GM12878 (cell line): Measurements from ENCODE around the gene ZNF462. TPM values are rescaled to one million over a fixed set of nuclear protein-coding genes. Genes with fewer than 3 reads are reported as not detected.

Source experiments
- ATAC-seq: fragments of 200-7000 bp; cut with Tn5 transposase; 3 replicates; pipeline ENCODE4 v1.9.1; 2020; ENCODE audit warnings: mild to moderate bottlenecking, moderate library complexity
- BruUV-seq: library from RNA; stranded (reverse); fragments of 400-500 nt; replicated peaks from 2 replicates; lab custom pipeline; 2021; lab: Mats Ljungman, UMichigan
- CTCF ChIA-PET: fragments of 300-600 bp; sonication (Branson Sonifier 250); formaldehyde crosslinking; extraction: SDS; loops from one replicate; lab custom pipeline; 2021; ENCODE audit warnings: inconsistent platforms; lab: Yijun Ruan, JAX
- POLR2A ChIA-PET: fragments of 350-600 bp; formaldehyde crosslinking; extraction: SDS; loops from one replicate; lab custom pipeline; 2021; ENCODE audit warnings: inconsistent platforms; lab: Charles Lee
- RAD21 ChIA-PET: fragments of 300-600 bp; sonication (Branson Sonifier 250); formaldehyde crosslinking; loops from one replicate; lab custom pipeline; 2023; ENCODE audit warnings: antibody characterized with exemption; ENCODE audit not compliant: unreplicated experiment; lab: Charles Lee
- SMC1A ChIA-PET: fragments of 300-600 bp; sonication (Branson Sonifier 250); formaldehyde crosslinking; loops from one replicate; lab custom pipeline; 2023; ENCODE audit not compliant: unreplicated experiment, uncharacterized antibody; lab: Charles Lee
- DNase-seq: peaks from one replicate; pipeline ENCODE4 v3.0.0-alpha.2; 2011; ENCODE audit warnings: low read depth, low spot score
- FAIRE-seq: peaks from 3 replicates; lab custom pipeline; 2011; peaks lifted over from hg19 to GRCh38; lab: Jason Lieb, UNC
- H2AFZ ChIP-seq: 2 replicates; pipeline ENCODE4 v1.6.0; 2011; ENCODE audit warnings: low read depth, low read length, control low read depth; ENCODE audit not compliant: control insufficient read depth
- H3K27ac ChIP-seq: 2 replicates; pipeline ENCODE4 v1.5.1; 2011; ENCODE audit warnings: control low read depth; ENCODE audit not compliant: control insufficient read depth, insufficient read depth
- H3K27me3 ChIP-seq, 2 experiments: replicated peaks in 1 of 2; 2 replicates each; pipeline versions ENCODE4 v1.6.0 to v1.6.1; 2011; ENCODE audit warnings: low read length in 1 of 2; ENCODE audit not compliant: control insufficient read depth in 2 of 2, insufficient read depth in 2 of 2
- H3K36me3 ChIP-seq, 2 experiments: 2 replicates each; pipeline ENCODE4 v1.5.1; 2011; ENCODE audit warnings: low read length in 1 of 2; ENCODE audit not compliant: control insufficient read depth in 2 of 2, insufficient read depth in 2 of 2
- H3K4me1 ChIP-seq: 2 replicates; pipeline ENCODE4 v1.6.1; 2011; ENCODE audit warnings: mild to moderate bottlenecking, low read length, moderate library complexity, mixed read lengths; ENCODE audit not compliant: control insufficient read depth, insufficient read depth
- H3K4me2 ChIP-seq: 2 replicates; pipeline ENCODE4 v1.6.0; 2011; ENCODE audit warnings: control low read depth; ENCODE audit not compliant: control insufficient read depth, insufficient read depth
- H3K4me3 ChIP-seq: fragments of 200-600 bp; sonication (generic); 2 replicates; pipeline ENCODE4 v1.5.1; 2016
- H3K79me2 ChIP-seq: 2 replicates; pipeline ENCODE4 v1.6.0; 2011; ENCODE audit warnings: low read length; ENCODE audit not compliant: control insufficient read depth, insufficient read depth
- H3K9ac ChIP-seq: 2 replicates; pipeline ENCODE4 v1.8.0; 2011; ENCODE audit warnings: low read length, control low read depth, mixed read lengths; ENCODE audit not compliant: control insufficient read depth, insufficient read depth
- H3K9me3 ChIP-seq: replicated peaks from 3 replicates; pipeline ENCODE4 v1.5.1; 2011; ENCODE audit warnings: mild to moderate bottlenecking, low read length; ENCODE audit not compliant: control insufficient read depth, insufficient read depth
- H4K20me1 ChIP-seq: 2 replicates; pipeline ENCODE4 v1.6.0; 2011; ENCODE audit not compliant: control insufficient read depth, insufficient read depth
- CREB1 ChIP-seq: IDR thresholded peaks from 2 replicates; pipeline ENCODE4 v1.6.1; 2012; ENCODE audit warnings: low read depth, mild to moderate bottlenecking, inconsistent platforms
- CTCF ChIP-seq, 3 experiments: IDR thresholded peaks in 2 of 3; conservative IDR thresholded peaks in 1 of 3; 2 replicates each; pipeline ENCODE4 v1.5.1; 2011; ENCODE audit warnings: low read depth in 3 of 3, low read length in 3 of 3, mild to moderate bottlenecking in 3 of 3, control low read depth in 2 of 3, moderate library complexity in 2 of 3, inconsistent platforms in 1 of 3, mixed read lengths in 1 of 3; ENCODE audit not compliant: control insufficient read depth in 2 of 3, insufficient read depth in 1 of 3; ENCODE audit errors: extremely low read depth in 1 of 3
- EP300 ChIP-seq, 2 experiments: fragments of 150-350 bp in 1 of 2; IDR thresholded peaks; 2 replicates each; pipeline ENCODE4 v1.6.1; 2011 to 2012; ENCODE audit warnings: low read depth in 2 of 2, low read length in 2 of 2, borderline replicate concordance in 1 of 2, improper control_type of control experiment in 1 of 2, inconsistent platforms in 1 of 2; ENCODE audit not compliant: control insufficient read depth in 1 of 2
- HCFC1 ChIP-seq: fragments of 150-350 bp; IDR thresholded peaks from 2 replicates; pipeline ENCODE4 v1.6.1; 2014; ENCODE audit warnings: low read length
- NR2F1 ChIP-seq: fragments of 450-650 bp; conservative IDR thresholded peaks from 2 replicates; pipeline ENCODE4 v1.6.1; 2017; ENCODE audit warnings: mild to moderate bottlenecking
- PML ChIP-seq: IDR thresholded peaks from 2 replicates; pipeline ENCODE4 v1.6.1; 2012; ENCODE audit warnings: low read length, inconsistent platforms
- RAD21 ChIP-seq: IDR thresholded peaks from 2 replicates; pipeline ENCODE4 v1.6.1; 2011; ENCODE audit warnings: mild to moderate bottlenecking, low read depth, low read length, moderate library complexity; ENCODE audit not compliant: insufficient read depth
- SMC3 ChIP-seq: IDR thresholded peaks from 2 replicates; pipeline ENCODE4 v1.6.1; 2011; ENCODE audit warnings: low read length, improper control_type of control experiment, borderline replicate concordance
- SPI1 ChIP-seq: IDR thresholded peaks from 2 replicates; pipeline ENCODE4 v1.6.1; 2011; ENCODE audit warnings: low read depth, mild to moderate bottlenecking, low read length, moderate library complexity, borderline replicate concordance; ENCODE audit not compliant: insufficient read depth
- WGBS: methylation state at CpG from one replicate; pipeline ENCODE4 v1.1.6; 2016; ENCODE audit warnings: low lambda C conversion rate; ENCODE audit not compliant: insufficient replicate concordance, insufficient coverage; ENCODE audit errors: missing lambda C conversion rate; 5-methylcytosine and 5-hydroxymethylcytosine counted together
- in situ Hi-C: fragments of 300-500 bp; cut with MboI; formaldehyde crosslinking; loops from 9 replicates; pipeline ENCODE4 v1.14.3; 2018; ENCODE audit warnings: mixed read lengths
- intact Hi-C: fragments of 100-400 bp; cut with micrococcal nuclease; formaldehyde crosslinking; loops from one replicate; pipeline ENCODE4 v1.14.2; 2022; ENCODE audit not compliant: unreplicated experiment
- polyA plus RNA-seq, 11 experiments: library from polyadenylated mRNA; depleted of rRNA in 4 of 11; unstranded in 6 of 11; stranded (reverse) in 5 of 11; fragments of >200 nt; fragmentation: Nextera tagmentation in 4 of 11; fragmentation: Illumina TruSeq in 1 of 11; extraction: Ambion mirVana in 4 of 11; extraction: Trizol in 1 of 11; gene quantifications; 1 replicate in 1 of 11; 2 replicates in 10 of 11; pipeline versions ENCODE4 v1.2.1 to v1.2.3, GENCODE V29; 2011 to 2016; ENCODE audit warnings: inconsistent platforms in 2 of 11, missing spikeins in 2 of 11, low read depth in 1 of 11
- total RNA-seq, 4 experiments: library from RNA; depleted of rRNA in 3 of 4; stranded (reverse); fragments of >200 nt in 3 of 4; fragmentation: Illumina TruSeq in 1 of 4; extraction: Trizol in 1 of 4; gene quantifications; 2 replicates each; pipeline versions ENCODE4 v1.2.1 to v1.2.3, GENCODE V29; 2013 to 2021

The ZNF462 gene
- total and polyA plus RNA-seq, 10 of the 15 experiments (the other 5 are each of a cell fraction or from before 2014, with no cell fraction given): 0.27 to 13.7 (median 0.55) TPM

GRCh38 chr9:106976772-106977171 lies 113.8 kb downstream of the ZNF462 start:
- WGBS: 15% methylated on average over 5 of the region's 5 CpGs
- Histone ChIP-seq H3K9ac (no peak overlapping the region), H3K4me2 (no peak overlapping the region), H2AFZ (no peak overlapping the region), H3K4me1 (peaks cover 12% of the 10 kb centered on the region), H3K9me3 (no peaks in the 10 kb centered on the region; the same call in 2 of the 3 replicates), H3K79me2 (no peaks in the 10 kb centered on the region), H3K4me3 (no peak overlapping the region), H3K27me3 (no peaks in the 10 kb centered on the region; a peak in 1 of 4 replicates), H4K20me1 (no peaks in the 10 kb centered on the region), H3K27ac (no peak overlapping the region), H3K36me3 (peaks cover 0 to 4% of the 10 kb centered on the region in 2 experiments; a peak in 2 of 4 replicates)
- no peak for ATAC-seq
- CTCF ChIA-PET: interaction anchor here (0.7 to 2.3 kb wide), 22 partner anchors 8 to 365 kb away, joined by 3 to 13 read pairs (median 4); no protein-coding TSS in a partner anchor
- intact Hi-C loops (loop anchor here (1.0 kb wide), 1 partner anchor 196 kb away; no protein-coding TSS in a partner anchor), in situ Hi-C loops (loop anchor here (5.0 kb wide), 1 partner anchor 161 kb away; no protein-coding TSS in a partner anchor)
- DNase-seq: no peak
- RAD21 ChIA-PET: interaction anchor here (0.5 to 1.6 kb wide), 12 partner anchors 44 to 365 kb away, joined by 3 to 15 read pairs (median 4); no protein-coding TSS in a partner anchor
- POLR2A ChIA-PET: interaction anchor here (0.6 kb wide), 1 partner anchor 1524 kb away, joined by 3 read pairs; no protein-coding TSS in a partner anchor
- no peak for FAIRE-seq
- SMC1A ChIA-PET: interaction anchor here (0.7 to 3.3 kb wide), 13 partner anchors 11 to 692 kb away, joined by 3 to 14 read pairs (median 3); no protein-coding TSS in a partner anchor
- TF ChIP-seq CTCF (IDR thresholded peaks at IDR 0.05 in 2 of 3, conservative IDR thresholded peaks at IDR 0.05 in 1 of 3; ENCODE audit: control insufficient read depth in 2 of 3, extremely low read depth in 1 of 3, insufficient read depth in 1 of 3, low read depth in 3 of 3, low read length in 3 of 3): peak; percentile 42 to 62 (median 62)
- no peak for TF ChIP-seq PML
- no peak for TF ChIP-seq HCFC1
- TF ChIP-seq RAD21: peak; percentile 42
- TF ChIP-seq EP300 (IDR thresholded peaks at IDR 0.05; ENCODE audit: borderline replicate concordance in 1 of 2, control insufficient read depth in 1 of 2, low read depth in 2 of 2, low read length in 2 of 2): no peak
- TF ChIP-seq SPI1: peak; percentile 33; the same call in 1 of the 2 replicates
- TF ChIP-seq CREB1: no peak
- peak; percentile 44 for TF ChIP-seq NR2F1
- peak; percentile 62 for TF ChIP-seq SMC3
- BruUV-seq: no TSS peak
